NCI-H2171 treated with DMSO at 0.1 percent for 48 hours (cell line): ENCODE measurements around the gene CNTNAP3.
"Not testable (repeated sequence)": the region's sequence is repeated elsewhere in the genome, so short reads cannot be mapped to it uniquely, and the experiment has no call there.

ENCODE experiments used
- DNase-seq: peaks from one replicate; lab custom pipeline; 2025; lab: John Stamatoyannopoulos, UW

CNTNAP3 gene

GRCh38 chr9:39067683-39068082 is 220.3 kb downstream of the CNTNAP3 start:
- DNase-seq: not testable (repeated sequence)

- not testable (repeated sequence) for DNase-seq
Measured at GRCh38 chr9:39062966-39063365, 225.0 kb downstream of the CNTNAP3 start.

GRCh38 chr9:39054453-39054852 is 233.5 kb downstream of the CNTNAP3 start:
- DNase-seq: not testable (repeated sequence)

GRCh38 chr9:39046833-39047232 is 241.1 kb downstream of the CNTNAP3 start:
- not testable (repeated sequence) for DNase-seq

GRCh38 chr9:39042352-39042803 is 245.6 kb downstream of the CNTNAP3 start:
- not testable (repeated sequence) for DNase-seq

- not testable (repeated sequence) for DNase-seq
Measured at GRCh38 chr9:39041774-39042173, 246.2 kb downstream of the CNTNAP3 start.

GRCh38 chr9:39039148-39039547 is 248.8 kb downstream of the CNTNAP3 start:
- DNase-seq: not testable (repeated sequence)

GRCh38 chr9:39038221-39038620 is 249.7 kb downstream of the CNTNAP3 start:
- DNase-seq: not testable (repeated sequence)

- not testable (repeated sequence) for DNase-seq
Measured at GRCh38 chr9:39033849-39034248, 254.1 kb downstream of the CNTNAP3 start.

- DNase-seq: not testable (repeated sequence)
Measured at GRCh38 chr9:39030204-39031019, 257.6 kb downstream of the CNTNAP3 start.

GRCh38 chr9:39028855-39029254 is 259.1 kb downstream of the CNTNAP3 start:
- not testable (repeated sequence) for DNase-seq

GRCh38 chr9:39028168-39028567 is 259.8 kb downstream of the CNTNAP3 start:
- not testable (repeated sequence) for DNase-seq

- DNase-seq: not testable (repeated sequence)
Measured at GRCh38 chr9:39025911-39026588, 261.9 kb downstream of the CNTNAP3 start.
